HG02840 (cell line): Measurements from ENCODE around the gene LGALS3BP.
"Not testable (repeated sequence)": the region's sequence is repeated elsewhere in the genome, so short reads cannot be mapped to it uniquely, and the experiment has no call there.

Source experiments
- ATAC-seq: cut with Tn5 transposase; IDR thresholded peaks from one replicate; pipeline ENCODE4 v1.9.1; 2021; ENCODE audit warnings: mild to moderate bottlenecking, moderate library complexity, moderate number of reproducible peaks; ENCODE audit not compliant: unreplicated experiment, low FRiP score

The LGALS3BP gene

GRCh38 chr17:78946131-78946530 is 33.6 kb downstream of the LGALS3BP start:
- ATAC-seq, result no peak

GRCh38 chr17:78945455-78945854 is 34.3 kb downstream of the LGALS3BP start:
- not testable (repeated sequence) for ATAC-seq

GRCh38 chr17:78944956-78945355 is 34.8 kb downstream of the LGALS3BP start:
- ATAC-seq, result no peak

- no peak for ATAC-seq
These were observed 35.7 kb downstream of the LGALS3BP start for GRCh38 chr17:78944026-78944425.

- no peak for ATAC-seq
These were observed 39.0 kb downstream of the LGALS3BP start for GRCh38 chr17:78940708-78941107.

GRCh38 chr17:78940258-78940657 is 39.5 kb downstream of the LGALS3BP start:
- no peak for ATAC-seq

- no peak for ATAC-seq
These were observed 40.1 kb downstream of the LGALS3BP start for GRCh38 chr17:78939615-78940014.

GRCh38 chr17:78937561-78937960 is 42.2 kb downstream of the LGALS3BP start:
- no peak for ATAC-seq

GRCh38 chr17:78935419-78936323 is 44.1 kb downstream of the LGALS3BP start:
- no peak for ATAC-seq

- no peak for ATAC-seq
These were observed 44.9 kb downstream of the LGALS3BP start for GRCh38 chr17:78934681-78935418.

- no peak for ATAC-seq
These were observed 45.7 kb downstream of the LGALS3BP start for GRCh38 chr17:78933959-78934568.

GRCh38 chr17:78933025-78933958 is 46.4 kb downstream of the LGALS3BP start:
- no peak for ATAC-seq

GRCh38 chr17:78929908-78930775 is 49.6 kb downstream of the LGALS3BP start:
- no peak for ATAC-seq

- no peak for ATAC-seq
These were observed 53.8 kb downstream of the LGALS3BP start for GRCh38 chr17:78925662-78926555.

GRCh38 chr17:78925234-78925633 is 54.5 kb downstream of the LGALS3BP start, which contains the start of gene TIMP2:
Gene TIMP2 (minus strand): TSS chr17:78925387. CDS start chr17:78925088, 299 bp downstream.
- no peak for ATAC-seq

- no peak for ATAC-seq
These were observed 55.1 kb downstream of the LGALS3BP start for GRCh38 chr17:78924481-78925151.

GRCh38 chr17:78923660-78924453 is 55.9 kb downstream of the LGALS3BP start:
- ATAC-seq, result no peak
